ENCODE results near the gene PHF23. TPM values are rescaled to one million over a fixed set of nuclear protein-coding genes. Genes with fewer than 3 reads are reported as not detected.

PHF23 gene
- total RNA-seq, 4 donors from 2014 or later = 23.4 to 32.5 (median 27.9) TPM

GRCh38 chr17:7224661-7225111 lies 14.6 kb downstream of the PHF23 start:
- no peak for DNase-seq (ENCODE audit: low spot score in 2 of 2)
- 77 to 81% methylated on average over 12 to 14 of the region's 15 CpGs for whole genome bisulfite sequencing, 2 donors
- intact Hi-C loops (cut with DNase I; ENCODE audit: low total_unique reads) = no loop called here
- TF ChIP-seq, protein P1, sequence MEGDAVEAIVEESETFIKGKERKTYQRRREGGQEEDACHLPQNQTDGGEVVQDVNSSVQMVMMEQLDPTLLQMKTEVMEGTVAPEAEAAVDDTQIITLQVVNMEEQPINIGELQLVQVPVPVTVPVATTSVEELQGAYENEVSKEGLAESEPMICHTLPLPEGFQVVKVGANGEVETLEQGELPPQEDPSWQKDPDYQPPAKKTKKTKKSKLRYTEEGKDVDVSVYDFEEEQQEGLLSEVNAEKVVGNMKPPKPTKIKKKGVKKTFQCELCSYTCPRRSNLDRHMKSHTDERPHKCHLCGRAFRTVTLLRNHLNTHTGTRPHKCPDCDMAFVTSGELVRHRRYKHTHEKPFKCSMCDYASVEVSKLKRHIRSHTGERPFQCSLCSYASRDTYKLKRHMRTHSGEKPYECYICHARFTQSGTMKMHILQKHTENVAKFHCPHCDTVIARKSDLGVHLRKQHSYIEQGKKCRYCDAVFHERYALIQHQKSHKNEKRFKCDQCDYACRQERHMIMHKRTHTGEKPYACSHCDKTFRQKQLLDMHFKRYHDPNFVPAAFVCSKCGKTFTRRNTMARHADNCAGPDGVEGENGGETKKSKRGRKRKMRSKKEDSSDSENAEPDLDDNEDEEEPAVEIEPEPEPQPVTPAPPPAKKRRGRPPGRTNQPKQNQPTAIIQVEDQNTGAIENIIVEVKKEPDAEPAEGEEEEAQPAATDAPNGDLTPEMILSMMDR (IDR thresholded peaks at IDR 0.05) = no peak
- no peak for TF ChIP-seq POLR2A (IDR thresholded peaks at IDR 0.05)
- no peak overlapping the region for H3K4me3 ChIP-seq (ENCODE audit: low read depth, poor library complexity, severe bottlenecking)

DNA sequence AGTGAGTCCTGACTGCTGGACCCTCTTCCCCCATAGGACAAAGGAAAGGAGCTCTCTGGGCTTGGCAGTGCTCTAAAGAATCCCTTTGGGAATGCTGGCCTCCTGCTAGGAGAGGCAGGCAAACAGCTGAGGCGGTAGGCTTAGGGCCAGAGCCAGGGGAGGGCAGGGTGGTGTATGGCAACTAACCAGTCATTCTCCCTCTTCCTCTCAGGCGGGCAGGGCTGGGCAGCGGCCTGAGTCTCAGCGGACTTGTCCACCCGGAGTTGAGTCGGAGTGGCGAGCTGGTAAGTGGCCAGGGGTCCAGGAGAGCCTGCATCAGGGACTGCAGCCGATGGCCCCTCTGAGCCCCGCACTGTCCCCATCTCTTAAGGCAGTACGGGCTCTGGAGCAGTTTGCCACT lies 15.1 kb downstream of the PHF23 start:
- intact Hi-C loops (cut with DNase I; ENCODE audit: low total_unique reads) = no loop called here

DNA sequence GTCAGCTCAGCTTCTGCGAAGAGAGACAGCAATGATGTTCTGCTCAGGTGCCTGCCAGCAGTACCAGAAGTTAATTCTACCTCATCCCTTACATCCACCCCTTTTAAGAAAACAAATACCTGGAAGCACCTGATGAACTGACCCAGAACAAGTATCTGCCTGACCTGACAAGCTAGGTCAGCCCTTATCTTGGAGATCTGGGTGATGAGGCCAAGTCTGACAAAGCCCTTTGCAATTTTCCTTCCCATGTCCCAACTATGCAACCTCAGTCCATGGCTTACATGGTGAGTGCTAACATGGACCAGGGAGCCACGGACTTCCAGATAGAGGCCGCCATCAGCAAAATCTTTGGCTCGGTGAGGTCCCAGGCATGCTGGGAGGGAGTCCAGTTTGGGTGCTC lies 15.9 kb downstream of the PHF23 start:
- TF ChIP-seq, protein P1 (IDR thresholded peaks at IDR 0.05) = no peak
- no peak for TF ChIP-seq POLR2A (IDR thresholded peaks at IDR 0.05)
- no peak overlapping the region for H3K4me3 ChIP-seq (ENCODE audit: low read depth, poor library complexity, severe bottlenecking)
- WGBS, 2 donors = 69 to 82% methylated on average over 4 of the region's 4 CpGs
- DNase-seq (ENCODE audit: low spot score in 2 of 2) = no peak
- intact Hi-C loops (cut with DNase I; ENCODE audit: low total_unique reads) = no loop called here

More for the DNA sequence above, 15.1 kb downstream of the PHF23 start:
- no peak for DNase-seq (ENCODE audit: low spot score in 2 of 2)
- TF ChIP-seq, protein P1 (IDR thresholded peaks at IDR 0.05) = no peak
- TF ChIP-seq POLR2A (IDR thresholded peaks at IDR 0.05) = no peak
- H3K4me3 ChIP-seq (ENCODE audit: low read depth, poor library complexity, severe bottlenecking) = no peak overlapping the region
- 75 to 77% methylated on average over 10 of the region's 10 CpGs for WGBS, 2 donors

GRCh38 chr17:7222972-7223292 lies 16.3 kb downstream of the PHF23 start:
- no peak overlapping the region for H3K4me3 ChIP-seq (ENCODE audit: low read depth, poor library complexity, severe bottlenecking)
- TF ChIP-seq, protein P1 (IDR thresholded peaks at IDR 0.05) = no peak
- TF ChIP-seq POLR2A (IDR thresholded peaks at IDR 0.05) = no peak
- DNase-seq (ENCODE audit: low spot score in 2 of 2) = no peak
- intact Hi-C loops (cut with DNase I; ENCODE audit: low total_unique reads) = no loop called here
- 64 to 78% methylated on average over 7 of the region's 7 CpGs for WGBS, 2 donors

- intact Hi-C loops (cut with DNase I; ENCODE audit: low total_unique reads) = no loop called here
- 67 to 71% methylated on average over 15 of the region's 15 CpGs for WGBS, 2 donors
- no peak for DNase-seq (ENCODE audit: low spot score in 2 of 2)
- no peak for TF ChIP-seq POLR2A (IDR thresholded peaks at IDR 0.05)
- TF ChIP-seq, protein P1 (IDR thresholded peaks at IDR 0.05) = no peak
- H3K4me3 ChIP-seq (ENCODE audit: low read depth, poor library complexity, severe bottlenecking) = no peak overlapping the region
Measured at GRCh38 chr17:7222093-7222971, 16.9 kb downstream of the PHF23 start.
